PC-3 (cell line): ENCODE measurements around the gene GTF3A. TPM values are rescaled to one million over a fixed set of nuclear protein-coding genes. Genes with fewer than 3 reads are reported as not detected.

ENCODE experiments used
- ATAC-seq: fragments of 200-7000 bp; cut with Tn5 transposase; 2 replicates; pipeline ENCODE4 v1.9.1; 2020; ENCODE audit warnings: mild to moderate bottlenecking, moderate library complexity
- BruUV-seq: library from RNA; stranded (reverse); fragments of 400-500 nt; replicated peaks from 2 replicates; lab custom pipeline; 2021; lab: Mats Ljungman, UMichigan
- CTCF ChIA-PET: fragments of 300-600 bp; sonication (Branson Sonifier 250); formaldehyde crosslinking; loops from one replicate; lab custom pipeline; 2022; ENCODE audit warnings: antibody characterized with exemption; lab: Charles Lee
- POLR2A ChIA-PET: fragments of 300-600 bp; sonication (Branson Sonifier 250); formaldehyde crosslinking; loops from one replicate; lab custom pipeline; 2022; ENCODE audit warnings: antibody characterized with exemption; ENCODE audit not compliant: unreplicated experiment; lab: Charles Lee
- DNase-seq: peaks from one replicate; pipeline ENCODE4 v3.0.0-alpha.2; 2015
- H2AFZ ChIP-seq: fragments of 300-600 bp; sonication (generic); 2 replicates; pipeline ENCODE4 v1.6.0; 2016; ENCODE audit warnings: antibody characterized with exemption, low read length
- H3F3A ChIP-seq: fragments of 300-600 bp; sonication (generic); one replicate; pipeline ENCODE4 v1.6.0; 2017; ENCODE audit warnings: antibody characterized with exemption, low read length, control low read depth, mild to moderate bottlenecking; ENCODE audit not compliant: unreplicated experiment
- H3K27ac ChIP-seq: fragments of 300-600 bp; sonication (generic); 2 replicates; pipeline ENCODE4 v1.5.1; 2016; ENCODE audit warnings: mild to moderate bottlenecking, low read length
- H3K27me3 ChIP-seq: fragments of 300-600 bp; sonication (generic); 2 replicates; pipeline ENCODE4 v1.6.1; 2016; ENCODE audit warnings: low read length, mixed read lengths
- H3K36me3 ChIP-seq: fragments of 300-600 bp; sonication (generic); 2 replicates; pipeline ENCODE4 v1.6.1; 2016; ENCODE audit warnings: low read depth, mixed run types, low read length, mixed read lengths
- H3K4me1 ChIP-seq: fragments of 300-600 bp; sonication (generic); 2 replicates; pipeline ENCODE4 v1.5.1; 2016; ENCODE audit warnings: low read length; ENCODE audit not compliant: insufficient read depth
- H3K4me2 ChIP-seq: fragments of 300-600 bp; sonication (generic); 2 replicates; pipeline ENCODE4 v1.6.0; 2016; ENCODE audit warnings: low read length
- H3K4me3 ChIP-seq: fragments of 300-600 bp; sonication (generic); 2 replicates; pipeline ENCODE4 v1.5.1; 2016; ENCODE audit warnings: mild to moderate bottlenecking, low read length, mixed read lengths
- H3K79me2 ChIP-seq: fragments of 300-600 bp; sonication (generic); 2 replicates; pipeline ENCODE4 v1.6.1; 2017; ENCODE audit warnings: low read length, mixed read lengths
- H3K9ac ChIP-seq: fragments of 300-600 bp; sonication (generic); 2 replicates; pipeline ENCODE4 v1.6.0; 2016; ENCODE audit warnings: mild to moderate bottlenecking, low read length
- H3K9me2 ChIP-seq: fragments of 300-600 bp; sonication (generic); replicated peaks from 2 replicates; pipeline ENCODE4 v1.6.1; 2016; ENCODE audit warnings: mixed run types, low read length, mixed read lengths
- H3K9me3 ChIP-seq: fragments of 300-600 bp; sonication (generic); 2 replicates; pipeline ENCODE4 v1.6.1; 2016; ENCODE audit warnings: low read length, mixed read lengths
- H4K20me1 ChIP-seq: fragments of 300-600 bp; sonication (generic); 2 replicates; pipeline ENCODE4 v1.6.1; 2016; ENCODE audit warnings: low read length, mixed read lengths
- EZH2 ChIP-seq: fragments of 300-600 bp; sonication (generic); IDR thresholded peaks from one replicate; pipeline ENCODE4 v1.6.1; 2017; ENCODE audit warnings: antibody characterized with exemption, mild to moderate bottlenecking, low read length; ENCODE audit not compliant: unreplicated experiment
- EZH2phosphoT487 ChIP-seq: fragments of 300-600 bp; sonication (generic); IDR thresholded peaks from 2 replicates; pipeline ENCODE4 v1.6.1; 2018; ENCODE audit warnings: mild to moderate bottlenecking, antibody characterized with exemption, low read length, borderline replicate concordance
- intact Hi-C: fragments of 100-400 bp; cut with micrococcal nuclease; formaldehyde crosslinking; loops from 2 replicates; pipeline ENCODE4 v1.9.0; 2023
- total RNA-seq: library from RNA; depleted of rRNA; stranded (reverse); fragments of >200 nt; gene quantifications from 2 replicates; pipeline ENCODE4 v1.2.3, GENCODE V29; 2014
- TF ChIP-seq, protein P1 (sequence below): fragments of 300-600 bp; sonication (generic); conservative IDR thresholded peaks from 2 replicates; pipeline ENCODE4 v1.5.1; 2017; ENCODE audit warnings: antibody characterized with exemption, low read depth, mild to moderate bottlenecking, low read length

The GTF3A gene
- total RNA-seq, 1 experiment from 2014 or later = 201 TPM

DNA sequence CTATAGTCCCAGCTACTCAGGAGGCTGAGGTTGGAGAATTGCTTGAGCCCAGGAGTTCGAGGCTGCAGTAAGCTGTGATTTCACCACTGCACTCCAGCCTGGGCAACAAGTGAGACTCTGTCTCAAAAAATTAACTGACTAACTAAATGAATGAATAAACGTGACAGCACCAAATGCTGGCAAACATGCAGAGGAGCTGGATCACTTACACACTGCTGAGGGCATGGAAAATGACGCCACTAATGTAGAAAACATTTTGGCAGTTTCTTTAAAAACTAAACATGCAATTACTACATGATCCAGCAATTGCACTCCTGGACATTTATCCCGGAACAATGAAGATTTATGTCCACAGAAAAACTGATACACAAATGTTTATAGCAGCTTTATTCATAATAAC is 31.3 kb upstream of the GTF3A start:
- ChIA-PET CTCF (no interaction called here), POLR2A (interaction anchor here (0.7 kb wide), 1 partner anchor 343 kb away, joined by 8 read pairs; no protein-coding TSS in a partner anchor)
- no peak for ATAC-seq

GRCh38 chr13:27395007-27395510 is 29.4 kb upstream of the GTF3A start:
- no peak for TF ChIP-seq EZH2phosphoT487
- TF ChIP-seq, protein P1, sequence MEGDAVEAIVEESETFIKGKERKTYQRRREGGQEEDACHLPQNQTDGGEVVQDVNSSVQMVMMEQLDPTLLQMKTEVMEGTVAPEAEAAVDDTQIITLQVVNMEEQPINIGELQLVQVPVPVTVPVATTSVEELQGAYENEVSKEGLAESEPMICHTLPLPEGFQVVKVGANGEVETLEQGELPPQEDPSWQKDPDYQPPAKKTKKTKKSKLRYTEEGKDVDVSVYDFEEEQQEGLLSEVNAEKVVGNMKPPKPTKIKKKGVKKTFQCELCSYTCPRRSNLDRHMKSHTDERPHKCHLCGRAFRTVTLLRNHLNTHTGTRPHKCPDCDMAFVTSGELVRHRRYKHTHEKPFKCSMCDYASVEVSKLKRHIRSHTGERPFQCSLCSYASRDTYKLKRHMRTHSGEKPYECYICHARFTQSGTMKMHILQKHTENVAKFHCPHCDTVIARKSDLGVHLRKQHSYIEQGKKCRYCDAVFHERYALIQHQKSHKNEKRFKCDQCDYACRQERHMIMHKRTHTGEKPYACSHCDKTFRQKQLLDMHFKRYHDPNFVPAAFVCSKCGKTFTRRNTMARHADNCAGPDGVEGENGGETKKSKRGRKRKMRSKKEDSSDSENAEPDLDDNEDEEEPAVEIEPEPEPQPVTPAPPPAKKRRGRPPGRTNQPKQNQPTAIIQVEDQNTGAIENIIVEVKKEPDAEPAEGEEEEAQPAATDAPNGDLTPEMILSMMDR = no peak
- no peak for TF ChIP-seq EZH2
- no peak for ATAC-seq
- Histone ChIP-seq H3K9me2 (no peaks in the 10 kb centered on the region), H3K27me3 (no peaks in the 10 kb centered on the region), H3K36me3 (no peaks in the 10 kb centered on the region), H3K4me2 (no peak overlapping the region), H3K9me3 (no peaks in the 10 kb centered on the region), H3K27ac (no peak overlapping the region), H4K20me1 (no peaks in the 10 kb centered on the region), H3K9ac (no peak overlapping the region), H3K79me2 (no peaks in the 10 kb centered on the region), H3K4me1 (no peaks in the 10 kb centered on the region), H3F3A (no peaks in the 10 kb centered on the region), H3K4me3 (no peak overlapping the region), H2AFZ (no peak overlapping the region)
- CTCF ChIA-PET = no interaction called here
- BruUV-seq = no TSS peak
- POLR2A ChIA-PET = no interaction called here
- intact Hi-C loops = no loop called here
- no peak for DNase-seq

More for the DNA sequence above, 31.3 kb upstream of the GTF3A start:
- intact Hi-C loops = no loop called here
- no peaks in the 10 kb centered on the region for H3K36me3 ChIP-seq
- no peak overlapping the region for H3K9ac ChIP-seq
- H3K27me3 ChIP-seq = no peaks in the 10 kb centered on the region
- H3K9me2 ChIP-seq = no peaks in the 10 kb centered on the region
- DNase-seq = no peak
- no peaks in the 10 kb centered on the region for H3K4me1 ChIP-seq
- no peak overlapping the region for H3K4me3 ChIP-seq
- TF ChIP-seq, protein P1 = no peak
- TF ChIP-seq EZH2phosphoT487 = no peak
- no peak for TF ChIP-seq EZH2
- H3F3A ChIP-seq = no peaks in the 10 kb centered on the region
- H3K9me3 ChIP-seq = no peaks in the 10 kb centered on the region
- no peak overlapping the region for H3K4me2 ChIP-seq
- no peak overlapping the region for H3K27ac ChIP-seq
- no peak overlapping the region for H2AFZ ChIP-seq
- no TSS peak for BruUV-seq
- no peaks in the 10 kb centered on the region for H4K20me1 ChIP-seq
- H3K79me2 ChIP-seq = no peaks in the 10 kb centered on the region

- no peaks in the 10 kb centered on the region for H3F3A ChIP-seq
- no peak for DNase-seq
- H3K4me3 ChIP-seq = no peak overlapping the region
- no peaks in the 10 kb centered on the region for H3K9me2 ChIP-seq
- ChIA-PET CTCF (no interaction called here), POLR2A (no interaction called here)
- no peaks in the 10 kb centered on the region for H3K36me3 ChIP-seq
- no peak overlapping the region for H3K4me2 ChIP-seq
- TF ChIP-seq EZH2phosphoT487 (no peak), EZH2 (no peak)
- TF ChIP-seq, protein P1 = no peak
- no peaks in the 10 kb centered on the region for H3K27me3 ChIP-seq
- H3K79me2 ChIP-seq = no peaks in the 10 kb centered on the region
- no peak for ATAC-seq
- no TSS peak for BruUV-seq
- H3K9ac ChIP-seq = no peak overlapping the region
- H2AFZ ChIP-seq = no peak overlapping the region
- no peaks in the 10 kb centered on the region for H3K9me3 ChIP-seq
- peaks cover 6% of the 10 kb centered on the region for H3K4me1 ChIP-seq
- intact Hi-C loops = no loop called here
- no peak overlapping the region for H3K27ac ChIP-seq
- no peaks in the 10 kb centered on the region for H4K20me1 ChIP-seq
These were observed 28.1 kb upstream of the GTF3A start for GRCh38 chr13:27396252-27396846.
